HepG2 (cell line): ENCODE measurements around the gene DNAH8. TPM values are rescaled to one million over a fixed set of nuclear protein-coding genes. Genes with fewer than 3 reads are reported as not detected.

ENCODE experiments used
- ATAC-seq: fragments of 200-7000 bp; cut with Tn5 transposase; 3 replicates; pipeline ENCODE4 v1.9.1; 2020; ENCODE audit warnings: mild to moderate bottlenecking, moderate library complexity
- BruUV-seq: library from RNA; stranded (reverse); fragments of 400-500 nt; replicated peaks from 2 replicates; lab custom pipeline; 2021; lab: Mats Ljungman, UMichigan
- CTCF ChIA-PET: fragments of 300-600 bp; formaldehyde crosslinking; extraction: SDS; loops from one replicate; lab custom pipeline; 2021; ENCODE audit warnings: low total read pairs, inconsistent platforms, low intra/inter-chr PET ratio; lab: Yijun Ruan, JAX
- POLR2A ChIA-PET: fragments of 350-600 bp; sonication (Branson Sonifier 250); formaldehyde crosslinking; loops from one replicate; lab custom pipeline; 2020; ENCODE audit warnings: antibody characterized with exemption, inconsistent platforms; lab: Yijun Ruan, JAX
- DNase-seq: peaks from one replicate; pipeline ENCODE4 v3.0.0-alpha.2; 2015; ENCODE audit warnings: low spot score
- FAIRE-seq: peaks from 3 replicates; lab custom pipeline; 2011; peaks lifted over from hg19 to GRCh38; lab: Jason Lieb, UNC
- H2AFZ ChIP-seq: one replicate; pipeline ENCODE4 v1.6.1; 2011; ENCODE audit warnings: low read length, inconsistent platforms
- H3K27ac ChIP-seq: fragments of 300-600 bp; 3 replicates; pipeline ENCODE4 v1.8.0; 2011; ENCODE audit warnings: mixed run types, mild to moderate bottlenecking, mixed read lengths, low read length, inconsistent platforms; ENCODE audit not compliant: insufficient read depth; ENCODE audit errors: extremely low read length
- H3K27me3 ChIP-seq, 2 experiments: fragments of 200-600 bp in 1 of 2; 2 replicates in 1 of 2; 3 replicates in 1 of 2; pipeline versions ENCODE4 v1.6.0 to v1.8.0; 2011; ENCODE audit warnings: low read length in 2 of 2, mild to moderate bottlenecking in 2 of 2, moderate library complexity in 2 of 2, inconsistent platforms in 1 of 2; ENCODE audit not compliant: insufficient read depth in 2 of 2, control insufficient read depth in 1 of 2
- H3K36me3 ChIP-seq, 2 experiments: fragments of 200-600 bp in 1 of 2; replicated peaks in 1 of 2; 2 replicates in 1 of 2; 3 replicates in 1 of 2; pipeline versions ENCODE4 v1.5.1 to v1.8.0; 2011; ENCODE audit warnings: low read length in 2 of 2, inconsistent platforms in 1 of 2; ENCODE audit not compliant: insufficient read depth in 2 of 2, control insufficient read depth in 1 of 2
- H3K4me1 ChIP-seq: 2 replicates; pipeline ENCODE4 v1.5.1; 2012; ENCODE audit warnings: low read length, inconsistent platforms; ENCODE audit not compliant: insufficient read depth
- H3K4me2 ChIP-seq: 2 replicates; pipeline ENCODE4 v1.6.0; 2011; ENCODE audit warnings: low read depth, low read length, inconsistent platforms
- H3K4me3 ChIP-seq, 3 experiments: fragments of 200-600 bp in 1 of 3; sonication (generic), shearing (Covaris generic) in 1 of 3; replicated peaks in 1 of 3; 2 replicates each; pipeline ENCODE4 v1.5.1; 2011 to 2016; ENCODE audit warnings: low read length in 3 of 3, inconsistent platforms in 2 of 3, low read depth in 2 of 3, mild to moderate bottlenecking in 2 of 3, control low read depth in 1 of 3, mixed read lengths in 1 of 3; ENCODE audit not compliant: insufficient read depth in 1 of 3
- H3K79me2 ChIP-seq: one replicate; pipeline ENCODE4 v1.6.1; 2011; ENCODE audit warnings: low read length, inconsistent platforms; ENCODE audit not compliant: insufficient read depth
- H3K9ac ChIP-seq: 2 replicates; pipeline ENCODE4 v1.6.0; 2011; ENCODE audit warnings: mild to moderate bottlenecking, low read depth, low read length, inconsistent platforms; ENCODE audit not compliant: insufficient read depth
- H3K9me3 ChIP-seq: 2 replicates; pipeline ENCODE4 v1.5.1; 2012; ENCODE audit warnings: mild to moderate bottlenecking, low read length
- H4K20me1 ChIP-seq: 2 replicates; pipeline ENCODE4 v1.6.0; 2011; ENCODE audit warnings: inconsistent platforms, mild to moderate bottlenecking, low read length, moderate library complexity; ENCODE audit not compliant: insufficient read depth
- AGO2 ChIP-seq: fragments of 200-400 bp; formaldehyde crosslinking; optimal IDR thresholded peaks from 2 replicates; pipeline ENCODE3; 2017; ENCODE audit warnings: mild to moderate bottlenecking, low read depth, low read length, moderate library complexity
- EP300 ChIP-seq, 3 experiments: sonication (generic) in 1 of 3; formaldehyde crosslinking in 1 of 3; IDR thresholded peaks; 2 replicates each; pipeline versions ENCODE4 v1.5.1 to v1.6.1; 2011 to 2020; ENCODE audit warnings: low read depth in 2 of 3, low read length in 2 of 3, borderline replicate concordance in 1 of 3, improper control_type of control experiment in 1 of 3, mild to moderate bottlenecking in 1 of 3, missing genetic modification reagents in 1 of 3, moderate library complexity in 1 of 3
- HNF4A ChIP-seq: sonication (generic); formaldehyde crosslinking; IDR thresholded peaks from 2 replicates; pipeline ENCODE4 v1.4.0; 2020; ENCODE audit warnings: missing genetic modification reagents
- KAT2B ChIP-seq: fragments of 150-350 bp; IDR thresholded peaks from 2 replicates; pipeline ENCODE4 v1.6.1; 2014; ENCODE audit warnings: low read depth, low read length, borderline replicate concordance
- NCOR1 ChIP-seq: fragments of 200-600 bp; sonication (generic); IDR thresholded peaks from 2 replicates; pipeline ENCODE4 v1.7.0; 2017; ENCODE audit warnings: antibody characterized with exemption, low read length, borderline replicate concordance
- NR2C2 ChIP-seq: sonication (generic); formaldehyde crosslinking; IDR thresholded peaks from 2 replicates; pipeline ENCODE4 v1.4.0; 2020; ENCODE audit warnings: missing genetic modification reagents, mild to moderate bottlenecking, moderate library complexity, borderline replicate concordance
- NR2F1 ChIP-seq, 2 experiments: fragments of 450-650 bp in 1 of 2; formaldehyde crosslinking in 1 of 2; IDR thresholded peaks; 2 replicates each; pipeline versions ENCODE4 v1.5.0 to v1.6.1; 2016 to 2020; ENCODE audit warnings: mild to moderate bottlenecking in 1 of 2, missing compliant biosample characterization in 1 of 2, missing genetic modification reagents in 1 of 2, moderate library complexity in 1 of 2
- NR2F2 ChIP-seq: IDR thresholded peaks from 2 replicates; pipeline ENCODE4 v1.6.1; 2012; ENCODE audit warnings: low read depth, inconsistent platforms, borderline replicate concordance
- NR2F6 ChIP-seq, 2 experiments: IDR thresholded peaks; 2 replicates each; pipeline ENCODE4 v1.6.1; 2016; ENCODE audit warnings: antibody characterized with exemption in 1 of 2, mild to moderate bottlenecking in 1 of 2
- RARA ChIP-seq: IDR thresholded peaks from 2 replicates; pipeline ENCODE4 v1.6.1; 2016; ENCODE audit warnings: missing genetic modification reagents, missing compliant biosample characterization
- TEAD3 ChIP-seq: optimal IDR thresholded peaks from 2 replicates; pipeline ENCODE3; 2016; ENCODE audit warnings: borderline replicate concordance
- ZNF3 ChIP-seq: IDR thresholded peaks from 2 replicates; pipeline ENCODE4 v1.7.0; 2017; ENCODE audit warnings: inconsistent platforms
- ZNF350 ChIP-seq: sonication (generic); formaldehyde crosslinking; IDR thresholded peaks from 2 replicates; pipeline ENCODE4 v1.4.0; 2020; ENCODE audit warnings: mild to moderate bottlenecking, low read depth, missing genetic modification reagents, borderline replicate concordance
- ZNF614 ChIP-seq: IDR thresholded peaks from 2 replicates; pipeline ENCODE4 v1.6.1; 2018; ENCODE audit warnings: missing biosample characterization, missing genetic modification reagents, inconsistent platforms, borderline replicate concordance
- ZNF761 ChIP-seq: sonication (generic); formaldehyde crosslinking; conservative IDR thresholded peaks from 2 replicates; pipeline ENCODE4 v1.4.0; 2020; ENCODE audit warnings: mild to moderate bottlenecking, missing genetic modification reagents
- ZNF773 ChIP-seq: sonication (generic); formaldehyde crosslinking; IDR thresholded peaks from 2 replicates; pipeline ENCODE4 v1.4.0; 2020; ENCODE audit warnings: missing genetic modification reagents, borderline replicate concordance
- WGBS: methylation state at CpG from one replicate; pipeline ENCODE4 v1.1.6; 2017; ENCODE audit warnings: low lambda C conversion rate; 5-methylcytosine and 5-hydroxymethylcytosine counted together
- in situ Hi-C: cut with HindIII; loops from 2 replicates; pipeline ENCODE4 v1.10.0; 2017; ENCODE audit warnings: low pct_unique_long_range_greater_than_20kb; ENCODE audit not compliant: extremely low pct_ligation_motif_present
- intact Hi-C: fragments of 100-400 bp; cut with micrococcal nuclease; formaldehyde crosslinking; loops from one replicate; pipeline ENCODE4 v1.10.0; 2022; ENCODE audit not compliant: unreplicated experiment
- polyA plus RNA-seq, 8 experiments: library from polyadenylated mRNA; depleted of rRNA in 3 of 8; stranded (reverse) in 7 of 8; unstranded in 1 of 8; fragments of >200 nt; fragmentation: Illumina TruSeq in 4 of 8; extraction: Trizol in 4 of 8; gene quantifications; 2 replicates each; pipeline versions ENCODE4 v1.2.1 to v1.2.3, GENCODE V29; 2011 to 2016; ENCODE audit warnings: low read depth in 4 of 8, missing spikeins in 1 of 8, mixed read lengths in 1 of 8; ENCODE audit not compliant: insufficient read depth in 1 of 8
- total RNA-seq, 5 experiments: library from RNA; depleted of rRNA; stranded (reverse); fragments of >200 nt; fragmentation: Illumina TruSeq; extraction: Trizol; gene quantifications; 2 replicates each; pipeline ENCODE4 v1.2.3, GENCODE V29; 2016; ENCODE audit warnings: low read depth in 1 of 5
- TF ChIP-seq, protein P1 (sequence below): sonication (generic); formaldehyde crosslinking; IDR thresholded peaks from 2 replicates; pipeline ENCODE4 v1.4.0; 2020; ENCODE audit warnings: mild to moderate bottlenecking, missing genetic modification reagents
- TF ChIP-seq, protein P2 (sequence below): sonication (generic); formaldehyde crosslinking; IDR thresholded peaks from 2 replicates; pipeline ENCODE4 v1.8.0; 2022; ENCODE audit warnings: mild to moderate bottlenecking, missing genetic modification reagents; ENCODE audit not compliant: insufficient replicate concordance

DNAH8 gene
- total and polyA plus RNA-seq, 2 of the 13 experiments (the other 11 are each of a cell fraction or from before 2014, with no cell fraction given): not detected

DNA sequence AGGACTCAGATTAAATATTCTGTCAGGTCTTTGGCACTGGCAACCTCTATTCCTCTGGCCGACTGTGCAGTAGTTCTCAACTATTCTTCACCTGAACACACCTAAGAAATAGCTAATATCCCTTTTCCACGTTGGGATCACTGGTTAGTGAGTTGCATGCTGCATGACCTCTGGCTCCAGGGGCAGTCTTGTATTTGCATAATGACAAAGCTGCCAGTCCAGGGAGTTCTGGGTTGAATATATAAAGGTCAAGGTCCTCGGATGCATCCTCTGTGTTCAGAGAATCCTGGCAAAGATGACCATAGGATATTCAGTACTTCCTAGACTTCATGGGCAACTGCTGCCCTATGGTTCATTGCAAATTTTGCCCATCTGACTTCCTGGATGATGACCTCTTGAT lies 131.2 kb downstream of the DNAH8 start:
- POLR2A ChIA-PET: no interaction called here
- 15% methylated on average over 3 of the region's 3 CpGs for WGBS

More for the DNA sequence above, 131.2 kb downstream of the DNAH8 start:
- Histone ChIP-seq H3K9me3 (no peaks in the 10 kb centered on the region), H3K4me3 (no peak overlapping the region), H3K4me2 (no peak overlapping the region), H3K27me3 (no peaks in the 10 kb centered on the region), H2AFZ (no peak overlapping the region), H3K9ac (no peak overlapping the region), H3K36me3 (no peaks in the 10 kb centered on the region), H3K4me1 (peaks cover 12% of the 10 kb centered on the region), H3K27ac (no peak overlapping the region), H4K20me1 (no peaks in the 10 kb centered on the region), H3K79me2 (no peaks in the 10 kb centered on the region)
- intact Hi-C loops: no loop called here
- ATAC-seq (peak; percentile 91), FAIRE-seq (no peak), DNase-seq (peak; percentile 35)
- in situ Hi-C loops: no loop called here
- TF ChIP-seq, protein P1, sequence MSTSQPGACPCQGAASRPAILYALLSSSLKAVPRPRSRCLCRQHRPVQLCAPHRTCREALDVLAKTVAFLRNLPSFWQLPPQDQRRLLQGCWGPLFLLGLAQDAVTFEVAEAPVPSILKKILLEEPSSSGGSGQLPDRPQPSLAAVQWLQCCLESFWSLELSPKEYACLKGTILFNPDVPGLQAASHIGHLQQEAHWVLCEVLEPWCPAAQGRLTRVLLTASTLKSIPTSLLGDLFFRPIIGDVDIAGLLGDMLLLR (CRISPR knock-in tag): no peak
- no peak for TF ChIP-seq ZNF3 (CRISPR knock-in tag)
- no peak for TF ChIP-seq TEAD3 (CRISPR knock-in tag)
- TF ChIP-seq RARA (CRISPR knock-in tag): 0 out of 2 replicates have a peak, but pooled peaks have one; percentile 43
- TF ChIP-seq, protein P2, sequence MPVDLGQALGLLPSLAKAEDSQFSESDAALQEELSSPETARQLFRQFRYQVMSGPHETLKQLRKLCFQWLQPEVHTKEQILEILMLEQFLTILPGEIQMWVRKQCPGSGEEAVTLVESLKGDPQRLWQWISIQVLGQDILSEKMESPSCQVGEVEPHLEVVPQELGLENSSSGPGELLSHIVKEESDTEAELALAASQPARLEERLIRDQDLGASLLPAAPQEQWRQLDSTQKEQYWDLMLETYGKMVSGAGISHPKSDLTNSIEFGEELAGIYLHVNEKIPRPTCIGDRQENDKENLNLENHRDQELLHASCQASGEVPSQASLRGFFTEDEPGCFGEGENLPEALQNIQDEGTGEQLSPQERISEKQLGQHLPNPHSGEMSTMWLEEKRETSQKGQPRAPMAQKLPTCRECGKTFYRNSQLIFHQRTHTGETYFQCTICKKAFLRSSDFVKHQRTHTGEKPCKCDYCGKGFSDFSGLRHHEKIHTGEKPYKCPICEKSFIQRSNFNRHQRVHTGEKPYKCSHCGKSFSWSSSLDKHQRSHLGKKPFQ (CRISPR knock-in tag): no peak
- TF ChIP-seq NR2F6 (IDR thresholded peaks at IDR 0.05): peak; percentile 86
- TF ChIP-seq NR2F6 (CRISPR knock-in tag; IDR thresholded peaks at IDR 0.05): no peak
- TF ChIP-seq ZNF761 (CRISPR knock-in tag): no peak
- no peak for TF ChIP-seq ZNF614 (CRISPR knock-in tag)
- TF ChIP-seq ZNF350 (CRISPR knock-in tag): no peak
- TF ChIP-seq NR2C2 (CRISPR knock-in tag): 0 out of 2 replicates have a peak, but pooled peaks have one; percentile 34
- TF ChIP-seq NR2F1 (CRISPR knock-in tag; IDR thresholded peaks at IDR 0.05): peak; percentile 71 to 86
- peak; percentile 53 for TF ChIP-seq NR2F2
- peak; percentile 55; the same call in 1 of the 2 replicates for TF ChIP-seq NCOR1
- no peak for TF ChIP-seq AGO2
- peak; percentile 52 for TF ChIP-seq HNF4A (CRISPR knock-in tag)
- TF ChIP-seq ZNF773 (CRISPR knock-in tag): no peak
- no peak for TF ChIP-seq EP300 (IDR thresholded peaks at IDR 0.05; ENCODE audit: low read depth in 2 of 2, low read length in 2 of 2)
- no peak for TF ChIP-seq EP300 (CRISPR knock-in tag; IDR thresholded peaks at IDR 0.05; ENCODE audit: borderline replicate concordance)
- TF ChIP-seq KAT2B: no peak
- CTCF ChIA-PET: no interaction called here
- no TSS peak for BruUV-seq
